ENCODE results near the gene XYLT1.

The XYLT1 gene

GRCh38 chr16:17417740-17418139, 53.0 kb downstream of the XYLT1 start:
- TF ChIP-seq, protein P1, sequence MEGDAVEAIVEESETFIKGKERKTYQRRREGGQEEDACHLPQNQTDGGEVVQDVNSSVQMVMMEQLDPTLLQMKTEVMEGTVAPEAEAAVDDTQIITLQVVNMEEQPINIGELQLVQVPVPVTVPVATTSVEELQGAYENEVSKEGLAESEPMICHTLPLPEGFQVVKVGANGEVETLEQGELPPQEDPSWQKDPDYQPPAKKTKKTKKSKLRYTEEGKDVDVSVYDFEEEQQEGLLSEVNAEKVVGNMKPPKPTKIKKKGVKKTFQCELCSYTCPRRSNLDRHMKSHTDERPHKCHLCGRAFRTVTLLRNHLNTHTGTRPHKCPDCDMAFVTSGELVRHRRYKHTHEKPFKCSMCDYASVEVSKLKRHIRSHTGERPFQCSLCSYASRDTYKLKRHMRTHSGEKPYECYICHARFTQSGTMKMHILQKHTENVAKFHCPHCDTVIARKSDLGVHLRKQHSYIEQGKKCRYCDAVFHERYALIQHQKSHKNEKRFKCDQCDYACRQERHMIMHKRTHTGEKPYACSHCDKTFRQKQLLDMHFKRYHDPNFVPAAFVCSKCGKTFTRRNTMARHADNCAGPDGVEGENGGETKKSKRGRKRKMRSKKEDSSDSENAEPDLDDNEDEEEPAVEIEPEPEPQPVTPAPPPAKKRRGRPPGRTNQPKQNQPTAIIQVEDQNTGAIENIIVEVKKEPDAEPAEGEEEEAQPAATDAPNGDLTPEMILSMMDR (IDR thresholded peaks at IDR 0.05; ENCODE audit: insufficient read depth, low read depth, low read length, missing control alignments) = no peak
- H3K4me3 ChIP-seq (ENCODE audit: low read depth, low read length) = no peak overlapping the region
- no peak for DNase-seq (ENCODE audit: low read depth)

- peak; percentile 91 for DNase-seq (ENCODE audit: low read depth)
- TF ChIP-seq, protein P1 (IDR thresholded peaks at IDR 0.05; ENCODE audit: insufficient read depth, low read depth, low read length, missing control alignments) = peak; percentile 25
- peak overlapping the region; percentile 39 for H3K4me3 ChIP-seq (ENCODE audit: low read depth, low read length)
Observed at GRCh38 chr16:17416461-17417311, 54.1 kb downstream of the XYLT1 start.

DNA sequence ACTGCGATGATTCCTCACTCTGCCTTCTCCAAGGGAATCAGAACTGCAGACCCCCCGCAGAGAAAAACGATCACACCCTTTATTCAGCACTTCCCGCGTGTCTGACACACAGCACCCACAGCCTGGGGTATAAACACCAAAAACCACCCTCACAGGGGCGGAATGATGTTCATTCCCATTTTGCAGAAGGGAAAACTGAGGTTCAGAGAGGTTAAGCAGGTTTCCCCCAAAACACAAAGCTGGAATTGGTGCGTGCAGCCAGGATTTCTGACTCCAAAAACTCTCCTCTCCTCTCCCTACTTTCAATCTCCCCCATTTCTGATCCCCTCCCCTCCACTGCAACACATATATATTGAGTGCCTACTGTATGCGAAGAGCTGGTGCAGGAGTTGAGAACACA, 55.8 kb downstream of the XYLT1 start:
- no peak overlapping the region for H3K4me3 ChIP-seq (ENCODE audit: low read depth, low read length)
- TF ChIP-seq, protein P1 (IDR thresholded peaks at IDR 0.05; ENCODE audit: insufficient read depth, low read depth, low read length, missing control alignments) = no peak
- DNase-seq (ENCODE audit: low read depth) = no peak

DNA sequence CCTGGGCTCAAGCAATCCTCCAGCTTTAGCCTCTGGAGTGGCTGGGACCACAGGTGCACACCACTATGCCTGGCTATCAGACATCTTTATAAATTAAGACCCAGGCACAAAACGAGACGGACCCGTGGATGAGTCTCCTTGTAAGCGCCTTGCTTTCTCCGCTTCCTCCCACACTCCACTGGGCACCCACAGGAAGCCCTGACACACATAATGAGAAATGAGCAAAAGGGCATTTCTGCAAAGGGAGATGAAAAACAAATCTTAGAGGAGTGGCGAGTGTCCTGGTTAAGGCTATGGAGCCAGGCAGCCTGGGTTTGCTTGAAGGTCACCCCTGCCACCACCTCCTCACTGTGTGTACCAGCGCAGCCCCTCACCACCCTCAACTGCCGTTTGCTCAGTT, 56.3 kb downstream of the XYLT1 start:
- H3K4me3 ChIP-seq (ENCODE audit: low read depth, low read length) = no peak overlapping the region
- peak; percentile 71 for DNase-seq (ENCODE audit: low read depth)
- TF ChIP-seq, protein P1 (IDR thresholded peaks at IDR 0.05; ENCODE audit: insufficient read depth, low read depth, low read length, missing control alignments) = no peak

- no peak overlapping the region for H3K4me3 ChIP-seq (ENCODE audit: low read depth, low read length)
- DNase-seq (ENCODE audit: low read depth) = no peak
- TF ChIP-seq, protein P1 (IDR thresholded peaks at IDR 0.05; ENCODE audit: insufficient read depth, low read depth, low read length, missing control alignments) = no peak
Observed at GRCh38 chr16:17413508-17413907, 57.3 kb downstream of the XYLT1 start.

DNA sequence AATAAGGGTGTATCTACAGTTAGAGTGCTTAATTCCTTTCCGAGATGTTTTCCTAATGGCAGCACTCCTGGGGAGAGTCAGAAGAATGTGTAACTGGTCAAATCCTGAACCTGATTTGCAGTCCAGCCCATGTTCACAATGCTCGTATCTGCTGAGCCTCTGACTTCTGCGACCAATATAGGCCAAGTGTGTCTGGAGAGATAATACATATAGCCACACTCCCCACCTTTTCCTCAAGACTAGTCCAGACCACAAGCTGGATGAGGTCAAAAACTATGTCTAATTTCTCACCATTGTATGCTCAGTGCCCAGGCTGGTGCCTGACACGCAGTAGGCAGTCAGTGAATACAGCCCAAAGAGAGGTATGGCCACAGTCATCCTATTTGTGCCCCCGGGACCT, 58.0 kb downstream of the XYLT1 start:
- H3K4me3 ChIP-seq (ENCODE audit: low read depth, low read length) = no peak overlapping the region
- DNase-seq (ENCODE audit: low read depth) = no peak
- TF ChIP-seq, protein P1 (IDR thresholded peaks at IDR 0.05; ENCODE audit: insufficient read depth, low read depth, low read length, missing control alignments) = no peak

GRCh38 chr16:17412221-17412620, 58.5 kb downstream of the XYLT1 start:
- DNase-seq (ENCODE audit: low read depth) = no peak
- no peak overlapping the region for H3K4me3 ChIP-seq (ENCODE audit: low read depth, low read length)
- TF ChIP-seq, protein P1 (IDR thresholded peaks at IDR 0.05; ENCODE audit: insufficient read depth, low read depth, low read length, missing control alignments) = no peak

Measured in GM12865 (cell line).